H9 (cell line): Measurements from ENCODE around the gene MT1M. TPM values are rescaled to one million over a fixed set of nuclear protein-coding genes. Genes with fewer than 3 reads are reported as not detected.
A peak's percentile ranks its signal among the peaks of the same experiment; 100 is the strongest.

Source experiments
- DNase-seq: peaks from one replicate; pipeline ENCODE4 v3.0.0-alpha.2; 2017
- H2AFZ ChIP-seq: one replicate; pipeline ENCODE4 v1.6.1; 2013; ENCODE audit warnings: mild to moderate bottlenecking, low read length, control low read depth, moderate library complexity
- H2AK5ac ChIP-seq: 2 replicates; pipeline ENCODE4 v1.6.1; 2013; ENCODE audit warnings: low read length, control low read depth, mixed read lengths; ENCODE audit not compliant: insufficient read length
- H2BK120ac ChIP-seq: one replicate; pipeline ENCODE4 v1.6.1; 2013; ENCODE audit warnings: low read depth, mild to moderate bottlenecking, low read length, control low read depth, inconsistent platforms; ENCODE audit not compliant: poor library complexity, severe bottlenecking
- H2BK12ac ChIP-seq: 2 replicates; pipeline ENCODE4 v1.6.1; 2013; ENCODE audit warnings: low read length, control low read depth, mixed read lengths, low read depth; ENCODE audit not compliant: insufficient read length
- H2BK15ac ChIP-seq: 2 replicates; pipeline ENCODE4 v1.6.1; 2013; ENCODE audit warnings: low read depth, low read length, control low read depth
- H2BK20ac ChIP-seq: one replicate; pipeline ENCODE4 v1.6.1; 2013; ENCODE audit warnings: low read depth, mild to moderate bottlenecking, low read length, control low read depth, inconsistent platforms; ENCODE audit not compliant: poor library complexity, severe bottlenecking
- H2BK5ac ChIP-seq: 2 replicates; pipeline ENCODE4 v1.6.1; 2013; ENCODE audit warnings: low read length, control low read depth, mixed read lengths; ENCODE audit not compliant: insufficient read length
- H3K14ac ChIP-seq: 2 replicates; pipeline ENCODE4 v1.6.1; 2013; ENCODE audit warnings: low read length, control low read depth; ENCODE audit not compliant: insufficient read depth
- H3K18ac ChIP-seq: 2 replicates; pipeline ENCODE4 v1.6.1; 2013; ENCODE audit warnings: low read depth, mild to moderate bottlenecking, mixed read lengths, low read length, control low read depth; ENCODE audit not compliant: insufficient read length
- H3K23ac ChIP-seq: 2 replicates; pipeline ENCODE4 v1.6.1; 2013; ENCODE audit warnings: low read length, control low read depth, mixed read lengths, low read depth; ENCODE audit not compliant: insufficient read length
- H3K23me2 ChIP-seq: 2 replicates; pipeline ENCODE4 v1.6.1; 2013; ENCODE audit warnings: low read depth, mild to moderate bottlenecking, mixed read lengths, low read length, control low read depth; ENCODE audit not compliant: insufficient read length, poor library complexity, severe bottlenecking
- H3K27ac ChIP-seq: 2 replicates; pipeline ENCODE4 v1.5.1; 2013; ENCODE audit warnings: low read length, control low read depth, mixed read lengths, low read depth; ENCODE audit not compliant: insufficient read length
- H3K27me3 ChIP-seq: 2 replicates; pipeline ENCODE4 v1.6.1; 2013; ENCODE audit warnings: low read length, control low read depth, inconsistent platforms; ENCODE audit not compliant: insufficient read depth
- H3K4ac ChIP-seq: 2 replicates; pipeline ENCODE4 v1.6.1; 2013; ENCODE audit warnings: low read depth, mild to moderate bottlenecking, control low read depth, inconsistent platforms, low read length, moderate library complexity
- H3K4me1 ChIP-seq: 2 replicates; pipeline ENCODE4 v1.6.1; 2013; ENCODE audit warnings: low read length, control low read depth, inconsistent platforms; ENCODE audit not compliant: insufficient read depth
- H3K4me2 ChIP-seq: 2 replicates; pipeline ENCODE4 v1.6.1; 2013; ENCODE audit warnings: low read length, control low read depth, mixed read lengths; ENCODE audit not compliant: insufficient read length, insufficient read depth
- H3K56ac ChIP-seq: 2 replicates; pipeline ENCODE4 v1.6.1; 2013; ENCODE audit warnings: low read depth, mild to moderate bottlenecking, mixed read lengths, low read length, control low read depth; ENCODE audit not compliant: insufficient read length
- H3K79me1 ChIP-seq: 2 replicates; pipeline ENCODE4 v1.6.1; 2013; ENCODE audit warnings: low read depth, mild to moderate bottlenecking, moderate library complexity, low read length, control low read depth, inconsistent platforms; ENCODE audit not compliant: insufficient read depth, poor library complexity, severe bottlenecking
- H3K79me2 ChIP-seq: 2 replicates; pipeline ENCODE4 v1.6.1; 2013; ENCODE audit warnings: low read length, control low read depth, inconsistent platforms; ENCODE audit not compliant: insufficient read depth
- H3K9ac ChIP-seq: 2 replicates; pipeline ENCODE4 v1.6.1; 2013; ENCODE audit warnings: low read length, control low read depth, mixed read lengths; ENCODE audit not compliant: insufficient read length; ENCODE audit errors: extremely low read depth
- H3K9me3 ChIP-seq: one replicate; pipeline ENCODE4 v1.6.1; 2013; ENCODE audit warnings: low read depth, low read length, inconsistent platforms; ENCODE audit not compliant: control insufficient read depth
- H3T11ph ChIP-seq: one replicate; pipeline ENCODE4 v1.6.1; 2013; ENCODE audit warnings: mild to moderate bottlenecking, low read length, control low read depth, inconsistent platforms
- H4K20me1 ChIP-seq: one replicate; pipeline ENCODE4 v1.6.1; 2013; ENCODE audit not compliant: control insufficient read depth, insufficient read length, insufficient read depth
- H4K5ac ChIP-seq: 2 replicates; pipeline ENCODE4 v1.6.1; 2013; ENCODE audit warnings: low read depth, mild to moderate bottlenecking, mixed read lengths, low read length, control low read depth; ENCODE audit not compliant: insufficient read length
- H4K8ac ChIP-seq: replicated peaks from 2 replicates; pipeline ENCODE4 v1.6.1; 2013; ENCODE audit warnings: low read length, control low read depth, mixed read lengths, low read depth; ENCODE audit not compliant: insufficient read length
- H4K91ac ChIP-seq: 2 replicates; pipeline ENCODE4 v1.6.1; 2013; ENCODE audit warnings: low read depth, mild to moderate bottlenecking, moderate library complexity, mixed read lengths, low read length, control low read depth; ENCODE audit not compliant: insufficient read length
- H3K27ac Mint-ChIP-seq, 3 experiments: 2 replicates in 2 of 3; 3 replicates in 1 of 3; pipeline ENCODE4 v1.8.0; 2020 to 2021; ENCODE audit warnings: mixed read lengths in 3 of 3, mild to moderate bottlenecking in 1 of 3, moderate library complexity in 1 of 3
- H3K27me3 Mint-ChIP-seq: 2 replicates; pipeline ENCODE4 v1.8.0; 2021; ENCODE audit warnings: low read depth, mild to moderate bottlenecking, moderate library complexity, mixed read lengths
- H3K36me3 Mint-ChIP-seq, 3 experiments: 2 replicates in 2 of 3; 3 replicates in 1 of 3; pipeline ENCODE4 v1.8.0; 2020 to 2021; ENCODE audit warnings: low read depth in 3 of 3, mixed read lengths in 3 of 3; ENCODE audit not compliant: insufficient read depth in 1 of 3
- H3K4me1 Mint-ChIP-seq, 2 experiments: 2 replicates each; pipeline ENCODE4 v1.8.0; 2020; ENCODE audit warnings: mixed read lengths in 2 of 2
- H3K4me3 Mint-ChIP-seq, 2 experiments: 2 replicates in 1 of 2; 3 replicates in 1 of 2; pipeline ENCODE4 v1.8.0; 2020 to 2021; ENCODE audit warnings: mild to moderate bottlenecking in 2 of 2, mixed read lengths in 2 of 2, moderate library complexity in 1 of 2
- H3K9me3 Mint-ChIP-seq, 2 experiments: 2 replicates in 1 of 2; 3 replicates in 1 of 2; pipeline ENCODE4 v1.8.0; 2020; ENCODE audit warnings: mild to moderate bottlenecking in 2 of 2, mixed read lengths in 2 of 2, moderate library complexity in 1 of 2
- WGBS: extraction: QIAGEN DNeasy Blood & Tissue Kit; methylation state at CpG from one replicate; pipeline ENCODE4 v1.1.7; 2013; ENCODE audit warnings: missing lambda C conversion rate, low lambda C conversion rate, mixed read lengths; ENCODE audit not compliant: insufficient read length; ENCODE audit errors: extremely low coverage; 5-methylcytosine and 5-hydroxymethylcytosine counted together
- total RNA-seq: library from RNA; stranded (reverse); gene quantifications from 2 replicates; pipeline ENCODE4 v1.2.1, GENCODE V29; 2021
- TF ChIP-seq, protein P1 (sequence below): fragments of 200-600 bp; sonication (generic); conservative IDR thresholded peaks from 3 replicates; pipeline ENCODE4 v1.8.0; 2021; ENCODE audit warnings: antibody characterized with exemption, mild to moderate bottlenecking

Gene MT1M
- total RNA-seq, 1 experiment from 2014 or later = 1.4 TPM

- Histone ChIP-seq H2BK120ac (no peak within 1 kb of the TSS), H3K27ac (no peak within 1 kb of the TSS), H3K23ac (no peak within 1 kb of the TSS), H3K9me3 (no peaks in the 10 kb centered on the region), H4K8ac (no peak within 1 kb of the TSS), H3K9ac (no peak within 1 kb of the TSS), H2BK12ac (no peak within 1 kb of the TSS), H3K23me2 (peaks cover 6% of the 10 kb centered on the region), H3K4me1 (peaks cover 2% of the 10 kb centered on the region; the same call in 1 of the 2 replicates), H2AFZ (no peak within 1 kb of the TSS), H4K5ac (no peak within 1 kb of the TSS), H2BK20ac (no peak within 1 kb of the TSS), H3K14ac (no peak within 1 kb of the TSS), H3K4me2 (peak within 1 kb of the TSS; percentile 81), H3K79me1 (no peaks in the 10 kb centered on the region), H2AK5ac (no peak within 1 kb of the TSS), H3T11ph (no peak within 1 kb of the TSS), H3K79me2 (no peaks in the 10 kb centered on the region), H3K4ac (no peak within 1 kb of the TSS), H2BK5ac (no peak within 1 kb of the TSS), H2BK15ac (no peak within 1 kb of the TSS), H3K27me3 (peaks cover 27% of the 10 kb centered on the region; the same call in 1 of the 2 replicates), H4K91ac (no peak within 1 kb of the TSS), H3K56ac (no peak within 1 kb of the TSS), H3K18ac (no peak within 1 kb of the TSS), H4K20me1 (no peaks in the 10 kb centered on the region)
- H3K36me3 Mint-ChIP-seq = no peaks in the 10 kb centered on the region
- WGBS = no CpG with 5 or more reads among the region's 46 CpGs
- peak; percentile 96 for DNase-seq
- H3K4me1 Mint-ChIP-seq = peaks cover 19 to 22% of the 10 kb centered on the region in 2 experiments
- H3K4me3 Mint-ChIP-seq = peak within 1 kb of the TSS; percentile 84 to 91
- peak within 1 kb of the TSS in 1 of 3 experiments; percentile 70; a peak in 2 of 7 replicates for H3K27ac Mint-ChIP-seq
- no peaks in the 10 kb centered on the region for H3K9me3 Mint-ChIP-seq
- peaks cover 78% of the 10 kb centered on the region for H3K27me3 Mint-ChIP-seq
- TF ChIP-seq, protein P1, sequence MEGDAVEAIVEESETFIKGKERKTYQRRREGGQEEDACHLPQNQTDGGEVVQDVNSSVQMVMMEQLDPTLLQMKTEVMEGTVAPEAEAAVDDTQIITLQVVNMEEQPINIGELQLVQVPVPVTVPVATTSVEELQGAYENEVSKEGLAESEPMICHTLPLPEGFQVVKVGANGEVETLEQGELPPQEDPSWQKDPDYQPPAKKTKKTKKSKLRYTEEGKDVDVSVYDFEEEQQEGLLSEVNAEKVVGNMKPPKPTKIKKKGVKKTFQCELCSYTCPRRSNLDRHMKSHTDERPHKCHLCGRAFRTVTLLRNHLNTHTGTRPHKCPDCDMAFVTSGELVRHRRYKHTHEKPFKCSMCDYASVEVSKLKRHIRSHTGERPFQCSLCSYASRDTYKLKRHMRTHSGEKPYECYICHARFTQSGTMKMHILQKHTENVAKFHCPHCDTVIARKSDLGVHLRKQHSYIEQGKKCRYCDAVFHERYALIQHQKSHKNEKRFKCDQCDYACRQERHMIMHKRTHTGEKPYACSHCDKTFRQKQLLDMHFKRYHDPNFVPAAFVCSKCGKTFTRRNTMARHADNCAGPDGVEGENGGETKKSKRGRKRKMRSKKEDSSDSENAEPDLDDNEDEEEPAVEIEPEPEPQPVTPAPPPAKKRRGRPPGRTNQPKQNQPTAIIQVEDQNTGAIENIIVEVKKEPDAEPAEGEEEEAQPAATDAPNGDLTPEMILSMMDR = 0 out of 3 replicates have a peak, but pooled peaks have one; percentile 11
Observed at GRCh38 chr16:56657555-56658326, 25.3 kb downstream of the MT1M start, which contains the start of gene MT1F. Gene MT1F (plus strand): TSS chr16:56657959. CDS start chr16:56658059, 100 bp downstream.
